ENCODE measurements around the gene GORASP2. TPM values are rescaled to one million over a fixed set of nuclear protein-coding genes. Genes with fewer than 3 reads are reported as not detected.

GORASP2 gene
- total and polyA plus RNA-seq, 2 of the 8 experiments (the other 6 are each of a cell fraction or from before 2014, with no cell fraction given) = 86.8 to 214 TPM

- no peak overlapping the region for H2AK5ac ChIP-seq (ENCODE audit: low read depth, low read length)
- peaks cover 3% of the 10 kb centered on the region for H3K23me2 ChIP-seq (ENCODE audit: low read depth, low read length)
- H3K4ac ChIP-seq (replicated peaks; ENCODE audit: insufficient read length, low read depth, low read length) = no peak overlapping the region
- no peak overlapping the region for H2BK12ac ChIP-seq (ENCODE audit: low read depth, low read length)
- no peak overlapping the region for H3K4me2 ChIP-seq (ENCODE audit: insufficient read depth in 1 of 2, low read depth in 2 of 2, low read length in 2 of 2)
- H3K56ac ChIP-seq (replicated peaks; ENCODE audit: insufficient read length, low read depth, low read length) = no peak overlapping the region
- ChIA-PET POLR2A (ENCODE audit: partially characterized antibody) (interaction anchor here (1.2 to 1.3 kb wide), 2 partner anchors 33 kb away, joined by 3 read pairs; no protein-coding TSS in a partner anchor), CTCF (ENCODE audit: partially characterized antibody) (interaction anchor here (0.7 to 1.6 kb wide), 5 partner anchors 9 to 60 kb away, joined by 3 read pairs; no protein-coding TSS in a partner anchor)
- H3K14ac ChIP-seq (ENCODE audit: insufficient read length) = no peak overlapping the region
- no peak overlapping the region for H4K8ac ChIP-seq (ENCODE audit: extremely low read depth, insufficient read depth, low read length)
- no peak overlapping the region for H2BK5ac ChIP-seq (ENCODE audit: low read depth, low read length)
- FAIRE-seq (no peak), DNase-seq (ENCODE audit: low read depth in 1 of 2, low spot score in 2 of 2) (no peak)
- H3K36me3 ChIP-seq (ENCODE audit: control insufficient read depth in 2 of 4, insufficient read depth in 4 of 4, low read length in 3 of 4) = peaks cover 0 to 6% (median 2%) of the 10 kb centered on the region in 4 experiments; a peak in 3 of 8 replicates
- peaks cover 5 to 16% (median 5%) of the 10 kb centered on the region in 4 experiments; a peak in 6 of 7 replicates for H3K4me1 ChIP-seq (replicated peaks in 1 of 4; ENCODE audit: control insufficient read depth in 3 of 4, insufficient read depth in 4 of 4, low read length in 3 of 4)
- H4K5ac ChIP-seq (ENCODE audit: insufficient read length, low read depth, low read length) = no peak overlapping the region
- H4K20me1 ChIP-seq (replicated peaks in 1 of 2; ENCODE audit: control insufficient read depth in 1 of 2, insufficient read depth in 2 of 2, low read length in 2 of 2) = peaks cover 2 to 12% of the 10 kb centered on the region in 2 experiments
- H4K91ac ChIP-seq (replicated peaks; ENCODE audit: insufficient read length, low read length) = no peak overlapping the region
- H3K27ac ChIP-seq (ENCODE audit: low read depth, low read length) = no peak overlapping the region
- no peak overlapping the region for H3K4me3 ChIP-seq (ENCODE audit: extremely low read depth in 1 of 4, insufficient read depth in 2 of 4, low read depth in 3 of 4, low read length in 4 of 4)
- no peak overlapping the region for H2BK15ac ChIP-seq (ENCODE audit: low read length)
- no peak overlapping the region for H3K9ac ChIP-seq (replicated peaks in 1 of 4; ENCODE audit: extremely low read depth in 1 of 4, low read depth in 3 of 4, low read length in 3 of 4)
- no peaks in the 10 kb centered on the region for H3K9me3 ChIP-seq (ENCODE audit: insufficient read depth in 2 of 2, low read depth in 1 of 2, low read length in 1 of 2)
- H3K18ac ChIP-seq (ENCODE audit: extremely low read depth, low read length) = no peak overlapping the region
- H3K79me2 ChIP-seq (ENCODE audit: control insufficient read depth in 1 of 2, insufficient read depth in 2 of 2, low read length in 2 of 2) = peaks cover 19 to 82% of the 10 kb centered on the region in 2 experiments
- peaks cover 2% of the 10 kb centered on the region for H3K79me1 ChIP-seq (ENCODE audit: low read depth, low read length)
- H2BK120ac ChIP-seq (replicated peaks; ENCODE audit: low read depth, low read length) = no peak overlapping the region
- no peak overlapping the region for H2BK20ac ChIP-seq (ENCODE audit: low read length)
- H2AFZ ChIP-seq (ENCODE audit: low read length) = no peak overlapping the region
- no peaks in the 10 kb centered on the region for H3K27me3 ChIP-seq (replicated peaks in 1 of 4; ENCODE audit: control insufficient read depth in 3 of 4, extremely low read depth in 1 of 4, insufficient read depth in 3 of 4, low read length in 3 of 4)
- no peak overlapping the region for H3K23ac ChIP-seq (ENCODE audit: insufficient read length)
- TF ChIP-seq, protein P1, sequence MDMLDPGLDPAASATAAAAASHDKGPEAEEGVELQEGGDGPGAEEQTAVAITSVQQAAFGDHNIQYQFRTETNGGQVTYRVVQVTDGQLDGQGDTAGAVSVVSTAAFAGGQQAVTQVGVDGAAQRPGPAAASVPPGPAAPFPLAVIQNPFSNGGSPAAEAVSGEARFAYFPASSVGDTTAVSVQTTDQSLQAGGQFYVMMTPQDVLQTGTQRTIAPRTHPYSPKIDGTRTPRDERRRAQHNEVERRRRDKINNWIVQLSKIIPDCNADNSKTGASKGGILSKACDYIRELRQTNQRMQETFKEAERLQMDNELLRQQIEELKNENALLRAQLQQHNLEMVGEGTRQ (IDR thresholded peaks at IDR 0.05; ENCODE audit: low read length) = no peak
- TF ChIP-seq CBX5 (IDR thresholded peaks at IDR 0.05; ENCODE audit: low read depth, low read length) = no peak
- TF ChIP-seq RFX5 (IDR thresholded peaks at IDR 0.05; ENCODE audit: borderline replicate concordance, low read depth, low read length) = no peak
- TF ChIP-seq KDM5A (IDR thresholded peaks at IDR 0.05; ENCODE audit: low read length) = no peak
- TF ChIP-seq SIX5 (IDR thresholded peaks at IDR 0.05; ENCODE audit: low read depth, low read length) = no peak
- no peak for TF ChIP-seq CHD2 (IDR thresholded peaks at IDR 0.05; ENCODE audit: low read length)
- no peak for TF ChIP-seq PHF8 (conservative IDR thresholded peaks at IDR 0.05; ENCODE audit: low read depth, low read length)
- TF ChIP-seq RXRA (IDR thresholded peaks at IDR 0.05; ENCODE audit: insufficient read depth, low read depth, low read length) = no peak
Measured at GRCh38 chr2:170932948-170933347, 3.9 kb downstream of the GORASP2 start.

All from H1 (cell line).